K562 (cell line): Measurements from ENCODE around the gene KCNG1. TPM values are rescaled to one million over a fixed set of nuclear protein-coding genes. Genes with fewer than 3 reads are reported as not detected.

Source experiments
- ATAC-seq: fragments of 200-7000 bp; cut with Tn5 transposase; 3 replicates; pipeline ENCODE4 v1.9.1; 2020; ENCODE audit warnings: moderate library complexity
- BruUV-seq: library from RNA; stranded (reverse); fragments of 400-500 nt; replicated peaks from 2 replicates; lab custom pipeline; 2021; lab: Mats Ljungman, UMichigan
- CTCF ChIA-PET: fragments of 300-600 bp; formaldehyde crosslinking; extraction: SDS; loops from one replicate; lab custom pipeline; 2021; ENCODE audit warnings: low intra/inter-chr PET ratio; lab: Yijun Ruan, JAX
- POLR2A ChIA-PET: fragments of 300-600, 350-650 bp; sonication (Branson Sonifier 250); formaldehyde crosslinking; extraction: SDS; loops from one replicate; lab custom pipeline; 2021; ENCODE audit warnings: antibody characterized with exemption, inconsistent platforms; lab: Yijun Ruan, JAX
- DNase-seq, 4 experiments: peaks; one replicate each; pipeline versions ENCODE4 v3.0.0 to v3.0.0-alpha.2; 2011 to 2018; ENCODE audit warnings: low spot score in 3 of 4, mixed read lengths in 3 of 4; ENCODE audit errors: extremely low read depth in 1 of 4
- FAIRE-seq: peaks from 2 replicates; lab custom pipeline; 2011; peaks lifted over from hg19 to GRCh38; lab: Jason Lieb, UNC
- H2AFZ ChIP-seq: 2 replicates; pipeline ENCODE4 v1.6.0; 2011; ENCODE audit warnings: low read depth, low read length, control low read depth, inconsistent platforms
- H3K27ac ChIP-seq: fragments of 200-600 bp; 3 replicates; pipeline ENCODE4 v1.8.0; 2011; ENCODE audit warnings: low read depth, mild to moderate bottlenecking, control low read depth, inconsistent platforms, low read length, moderate library complexity, mixed read lengths; ENCODE audit errors: extremely low read depth
- H3K27me3 ChIP-seq, 2 experiments: fragments of 300-600 bp in 1 of 2; 2 replicates in 1 of 2; 3 replicates in 1 of 2; pipeline versions ENCODE4 v1.6.0 to v1.8.0; 2011; ENCODE audit warnings: inconsistent platforms in 2 of 2, low read length in 2 of 2, mild to moderate bottlenecking in 1 of 2, mixed read lengths in 1 of 2, moderate library complexity in 1 of 2; ENCODE audit not compliant: control insufficient read depth in 2 of 2, insufficient read depth in 2 of 2
- H3K36me3 ChIP-seq: fragments of 300-600 bp; 3 replicates; pipeline ENCODE4 v1.8.0; 2011; ENCODE audit warnings: mild to moderate bottlenecking, low read length, inconsistent platforms; ENCODE audit not compliant: control insufficient read depth, insufficient read depth
- H3K4me1 ChIP-seq, 2 experiments: fragments of 200-600 bp in 1 of 2; replicated peaks in 1 of 2; 2 replicates in 1 of 2; 3 replicates in 1 of 2; pipeline versions ENCODE4 v1.5.1 to v1.8.0; 2011; ENCODE audit warnings: inconsistent platforms in 2 of 2, low read length in 2 of 2, mild to moderate bottlenecking in 1 of 2, mixed read lengths in 1 of 2, moderate library complexity in 1 of 2; ENCODE audit not compliant: control insufficient read depth in 2 of 2, insufficient read depth in 2 of 2
- H3K4me2 ChIP-seq: 2 replicates; pipeline ENCODE4 v1.6.1; 2011; ENCODE audit warnings: low read length, control low read depth, inconsistent platforms, mixed read lengths; ENCODE audit not compliant: insufficient read depth
- H3K4me3 ChIP-seq: fragments of 200-600 bp; sonication (generic), shearing (Covaris generic); 2 replicates; pipeline ENCODE4 v1.5.1; 2016; ENCODE audit warnings: control low read depth, inconsistent platforms
- H3K79me2 ChIP-seq: fragments of 200-600 bp; 3 replicates; pipeline ENCODE4 v1.8.0; 2011; ENCODE audit warnings: low read length, inconsistent platforms; ENCODE audit not compliant: control insufficient read depth, insufficient read depth
- H3K9ac ChIP-seq, 2 experiments: 2 replicates each; pipeline versions ENCODE4 v1.6.0 to v1.6.1; 2011; ENCODE audit warnings: low read depth in 2 of 2, low read length in 2 of 2, control low read depth in 1 of 2, inconsistent platforms in 1 of 2, mild to moderate bottlenecking in 1 of 2, mixed read lengths in 1 of 2; ENCODE audit not compliant: insufficient read depth in 1 of 2
- H3K9me1 ChIP-seq: one replicate; pipeline ENCODE4 v1.6.0; 2011; ENCODE audit warnings: inconsistent platforms, mild to moderate bottlenecking, low read length, moderate library complexity; ENCODE audit not compliant: control insufficient read depth, insufficient read depth
- H3K9me3 ChIP-seq: replicated peaks from 2 replicates; pipeline ENCODE4 v1.5.1; 2011; ENCODE audit warnings: low read depth, low read length, inconsistent platforms; ENCODE audit not compliant: control insufficient read depth, insufficient read depth
- H4K20me1 ChIP-seq: replicated peaks from 2 replicates; pipeline ENCODE4 v1.6.1; 2011; ENCODE audit warnings: low read length, inconsistent platforms, mixed read lengths; ENCODE audit not compliant: control insufficient read depth, insufficient read depth
- ATF3 ChIP-seq, 2 experiments: fragments of 450-650 bp in 1 of 2; sonication (generic) in 1 of 2; formaldehyde crosslinking in 1 of 2; IDR thresholded peaks in 1 of 2; conservative IDR thresholded peaks in 1 of 2; 2 replicates each; pipeline versions ENCODE4 v1.6.1 to v1.8.1; 2016 to 2023; ENCODE audit warnings: mild to moderate bottlenecking in 2 of 2, moderate library complexity in 2 of 2, inconsistent platforms in 1 of 2, missing genetic modification reagents in 1 of 2
- ZNF830 ChIP-seq: fragments of 250-450 bp; sonication (Bioruptor Pico); IDR thresholded peaks from 2 replicates; pipeline ENCODE4 v1.5.0; 2021; ENCODE audit warnings: mild to moderate bottlenecking
- WGBS: fragments of 100-300 bp; shearing (Covaris generic); methylation state at CpG from one replicate; pipeline ENCODE4 v1.1.6; 2016; ENCODE audit warnings: low coverage, mixed read lengths; ENCODE audit not compliant: insufficient coverage; ENCODE audit errors: missing lambda C conversion rate; 5-methylcytosine and 5-hydroxymethylcytosine counted together
- in situ Hi-C: fragments of 300-500 bp; cut with MboI; formaldehyde crosslinking; loops from 4 replicates; pipeline ENCODE4 v1.15.0; 2018; ENCODE audit warnings: inconsistent platforms, mixed read lengths
- intact Hi-C: fragments of 100-400 bp; cut with micrococcal nuclease; formaldehyde crosslinking; loops from 2 replicates; pipeline ENCODE4 v1.14.2; 2022
- polyA plus RNA-seq, 8 experiments: library from polyadenylated mRNA; depleted of rRNA in 4 of 8; stranded (reverse) in 5 of 8; unstranded in 3 of 8; fragments of >200 nt; fragmentation: Nextera tagmentation in 2 of 8; fragmentation: Illumina TruSeq in 1 of 8; extraction: Ambion mirVana in 2 of 8; extraction: Trizol in 1 of 8; gene quantifications; 2 replicates each; pipeline versions ENCODE4 v1.2.1 to v1.2.3, GENCODE V29; 2011 to 2014; ENCODE audit warnings: inconsistent platforms in 1 of 8, missing spikeins in 1 of 8
- total RNA-seq, 7 experiments: library from RNA; depleted of rRNA in 6 of 7; stranded (reverse); fragments of >200 nt in 6 of 7; fragmentation: Illumina TruSeq in 2 of 7; extraction: Trizol in 2 of 7; gene quantifications; 2 replicates each; pipeline versions ENCODE4 v1.2.1 to v1.2.3, GENCODE V29; 2011 to 2021; ENCODE audit warnings: low replicate concordance in 1 of 7

The KCNG1 gene
- total and polyA plus RNA-seq, 9 of the 15 experiments (the other 6 are each of a cell fraction or from before 2014, with no cell fraction given), result 0.06 to 1.5 (median 0.22) TPM; not detected in 2

DNA sequence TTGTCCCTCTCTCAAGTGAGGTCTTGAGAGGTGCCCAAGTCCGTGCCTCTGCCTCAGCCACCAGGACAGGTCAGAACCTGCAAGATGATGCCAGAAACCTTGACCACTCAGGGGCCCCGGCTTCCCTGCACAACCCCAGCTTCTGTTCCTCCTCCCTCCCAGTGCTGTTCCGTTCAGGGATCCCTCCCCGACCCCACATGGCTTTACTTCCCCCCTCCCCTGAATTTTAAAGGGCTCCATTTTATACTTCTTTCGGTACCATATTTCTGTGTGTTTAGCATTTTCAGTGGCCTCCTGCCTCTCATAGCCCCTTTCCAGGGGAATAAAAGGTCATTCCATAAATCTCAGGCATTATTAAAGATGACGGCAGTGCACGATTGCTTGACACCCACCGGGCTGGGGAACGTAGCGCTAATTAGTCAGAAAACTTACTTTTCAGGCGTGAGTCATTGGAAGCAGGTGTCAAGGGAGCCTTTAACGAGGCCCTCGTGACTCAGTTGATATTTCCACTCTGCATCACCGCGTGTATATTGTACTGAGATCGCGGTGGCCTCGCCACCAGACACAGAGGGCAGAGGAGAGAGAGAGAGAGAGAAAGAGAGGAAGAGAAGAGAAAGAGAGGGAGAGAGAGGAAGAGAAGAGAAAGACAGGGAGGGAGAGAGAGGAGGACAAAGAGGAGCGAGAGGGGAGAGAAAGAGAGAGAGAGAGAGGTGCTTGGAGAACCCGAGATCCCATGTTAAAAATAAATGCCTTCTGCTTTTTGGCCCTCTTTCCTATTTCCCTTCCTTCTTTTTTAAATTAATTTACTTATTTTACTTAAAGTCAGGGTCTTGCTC, 21.3 kb downstream of the KCNG1 start:
- ChIA-PET CTCF (no interaction called here), POLR2A (no interaction called here)
- in situ Hi-C loops, result no loop called here
- FAIRE-seq (no peak), DNase-seq (no peak), ATAC-seq (no peak)
- Histone ChIP-seq H3K4me2 (no peak overlapping the region), H3K27me3 (peaks cover 30 to 74% of the 10 kb centered on the region in 2 experiments; a peak in 4 of 5 replicates), H3K79me2 (no peaks in the 10 kb centered on the region), H3K36me3 (no peaks in the 10 kb centered on the region), H3K9me1 (no peaks in the 10 kb centered on the region), H3K9ac (no peak overlapping the region), H3K4me1 (peaks cover 0 to 13% of the 10 kb centered on the region in 2 experiments; a peak in 1 of 5 replicates)
- BruUV-seq, result no TSS peak
- WGBS, result 2% methylated on average over 19 of the region's 20 CpGs
- intact Hi-C loops, result no loop called here
- TF ChIP-seq ATF3 (IDR thresholded peaks at IDR 0.05), result peak; percentile 22; the same call in 1 of the 2 replicates
- TF ChIP-seq ATF3 (CRISPR knock-in tag; conservative IDR thresholded peaks at IDR 0.05), result no peak
- TF ChIP-seq ZNF830 (CRISPR knock-in tag), result no peak
- TF ChIP-seq, all 486 proteins: peak for 1
- Histone ChIP-seq H2AFZ (no peak overlapping the region), H3K4me3 (no peak overlapping the region), H3K9me3 (no peaks in the 10 kb centered on the region), H3K27ac (no peak overlapping the region), H4K20me1 (0 out of 2 replicates have a peak, but pooled peaks cover 3% of the 10 kb centered on the region)
